Neural progenitor cell (in vitro differentiated cells): ENCODE results near the gene KANK2. TPM values are rescaled to one million over a fixed set of nuclear protein-coding genes. Genes with fewer than 3 reads are reported as not detected.

ENCODE experiments used
- DNase-seq: peaks from one replicate; pipeline ENCODE4 v3.0.0-alpha.2; 2016; ENCODE audit warnings: low spot score
- H2AFZ ChIP-seq: fragments of 200-600 bp; sonication (generic); replicated peaks from 2 replicates; pipeline ENCODE4 v1.6.1; 2016; ENCODE audit warnings: antibody characterized with exemption
- H3F3A ChIP-seq: fragments of 200-600 bp; sonication (generic); 2 replicates; pipeline ENCODE4 v1.6.1; 2016; ENCODE audit warnings: antibody characterized with exemption, low read depth
- H3K27ac ChIP-seq: fragments of 200-600 bp; sonication (generic); 2 replicates; pipeline ENCODE4 v1.5.1; 2016; ENCODE audit warnings: mild to moderate bottlenecking
- H3K27me3 ChIP-seq: fragments of 200-600 bp; sonication (generic); 2 replicates; pipeline ENCODE4 v1.6.1; 2016; ENCODE audit warnings: mild to moderate bottlenecking, moderate library complexity
- H3K36me3 ChIP-seq: fragments of 200-600 bp; sonication (generic); 2 replicates; pipeline ENCODE4 v1.5.1; 2016
- H3K4me1 ChIP-seq: fragments of 200-600 bp; sonication (generic); 2 replicates; pipeline ENCODE4 v1.6.1; 2016; ENCODE audit warnings: mixed run types
- H3K4me2 ChIP-seq: fragments of 200-600 bp; sonication (generic); 2 replicates; pipeline ENCODE4 v1.6.1; 2016
- H3K4me3 ChIP-seq: fragments of 200-600 bp; sonication (generic); 2 replicates; pipeline ENCODE4 v1.5.1; 2016
- H3K79me2 ChIP-seq: fragments of 200-600 bp; sonication (generic); 2 replicates; pipeline ENCODE4 v1.6.1; 2016; ENCODE audit warnings: low read depth
- H3K9ac ChIP-seq: fragments of 200-600 bp; sonication (generic); 2 replicates; pipeline ENCODE4 v1.6.1; 2016
- H3K9me3 ChIP-seq: fragments of 200-600 bp; sonication (generic); 2 replicates; pipeline ENCODE4 v1.5.1; 2016; ENCODE audit warnings: low read depth
- H4K20me1 ChIP-seq: fragments of 200-600 bp; sonication (generic); 2 replicates; pipeline ENCODE4 v1.6.1; 2016; ENCODE audit warnings: low read depth
- H3K27ac Mint-ChIP-seq: 3 replicates; pipeline ENCODE4 v1.8.0; 2021; ENCODE audit warnings: mixed read lengths
- H3K27me3 Mint-ChIP-seq: 2 replicates; pipeline ENCODE4 v1.8.0; 2022; ENCODE audit warnings: low read depth, mild to moderate bottlenecking, inconsistent platforms, moderate library complexity, mixed read lengths; ENCODE audit not compliant: insufficient read depth
- H3K36me3 Mint-ChIP-seq: 3 replicates; pipeline ENCODE4 v1.8.0; 2021; ENCODE audit warnings: mixed read lengths
- H3K4me1 Mint-ChIP-seq: 3 replicates; pipeline ENCODE4 v1.8.0; 2021; ENCODE audit warnings: mixed read lengths
- H3K4me3 Mint-ChIP-seq: 3 replicates; pipeline ENCODE4 v1.8.0; 2021; ENCODE audit warnings: mild to moderate bottlenecking, moderate library complexity, mixed read lengths
- H3K9me3 Mint-ChIP-seq: 3 replicates; pipeline ENCODE4 v1.8.0; 2020; ENCODE audit warnings: mixed read lengths
- EZH2 ChIP-seq: fragments of 200-600 bp; sonication (generic); IDR thresholded peaks from 2 replicates; pipeline ENCODE4 v1.6.1; 2017; ENCODE audit warnings: antibody characterized with exemption, mild to moderate bottlenecking, moderate library complexity
- EZH2phosphoT487 ChIP-seq: fragments of 200-600 bp; sonication (generic); IDR thresholded peaks from 2 replicates; pipeline ENCODE4 v1.6.1; 2017; ENCODE audit warnings: antibody characterized with exemption
- total RNA-seq: library from RNA; depleted of rRNA; stranded (reverse); fragments of >200 nt; gene quantifications from 2 replicates; pipeline ENCODE4 v1.2.3, GENCODE V29; 2015; ENCODE audit warnings: low replicate concordance
- TF ChIP-seq, protein P1 (sequence below): fragments of 200-600 bp; sonication (generic); IDR thresholded peaks from 2 replicates; pipeline ENCODE4 v1.5.1; 2017; ENCODE audit warnings: antibody characterized with exemption, mild to moderate bottlenecking

KANK2 gene
- total RNA-seq, 1 donor from 2014 or later, result 17.5 TPM

- Histone ChIP-seq H3K27me3 (no peaks in the 10 kb centered on the region), H3K4me1 (no peaks in the 10 kb centered on the region), H3K79me2 (no peaks in the 10 kb centered on the region), H3K27ac (no peak overlapping the region), H3K4me2 (no peak overlapping the region), H2AFZ (no peak overlapping the region), H3K9me3 (no peaks in the 10 kb centered on the region), H3K36me3 (no peaks in the 10 kb centered on the region), H3K9ac (no peak overlapping the region), H3K4me3 (no peak overlapping the region), H4K20me1 (no peaks in the 10 kb centered on the region), H3F3A (no peaks in the 10 kb centered on the region)
- Mint-ChIP-seq H3K9me3 (no peaks in the 10 kb centered on the region), H3K27ac (no peak overlapping the region), H3K4me3 (no peak overlapping the region), H3K27me3 (peaks cover 2% of the 10 kb centered on the region), H3K36me3 (no peaks in the 10 kb centered on the region), H3K4me1 (peaks cover 8% of the 10 kb centered on the region)
- no peak for DNase-seq
- TF ChIP-seq, protein P1, sequence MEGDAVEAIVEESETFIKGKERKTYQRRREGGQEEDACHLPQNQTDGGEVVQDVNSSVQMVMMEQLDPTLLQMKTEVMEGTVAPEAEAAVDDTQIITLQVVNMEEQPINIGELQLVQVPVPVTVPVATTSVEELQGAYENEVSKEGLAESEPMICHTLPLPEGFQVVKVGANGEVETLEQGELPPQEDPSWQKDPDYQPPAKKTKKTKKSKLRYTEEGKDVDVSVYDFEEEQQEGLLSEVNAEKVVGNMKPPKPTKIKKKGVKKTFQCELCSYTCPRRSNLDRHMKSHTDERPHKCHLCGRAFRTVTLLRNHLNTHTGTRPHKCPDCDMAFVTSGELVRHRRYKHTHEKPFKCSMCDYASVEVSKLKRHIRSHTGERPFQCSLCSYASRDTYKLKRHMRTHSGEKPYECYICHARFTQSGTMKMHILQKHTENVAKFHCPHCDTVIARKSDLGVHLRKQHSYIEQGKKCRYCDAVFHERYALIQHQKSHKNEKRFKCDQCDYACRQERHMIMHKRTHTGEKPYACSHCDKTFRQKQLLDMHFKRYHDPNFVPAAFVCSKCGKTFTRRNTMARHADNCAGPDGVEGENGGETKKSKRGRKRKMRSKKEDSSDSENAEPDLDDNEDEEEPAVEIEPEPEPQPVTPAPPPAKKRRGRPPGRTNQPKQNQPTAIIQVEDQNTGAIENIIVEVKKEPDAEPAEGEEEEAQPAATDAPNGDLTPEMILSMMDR, result no peak
- TF ChIP-seq EZH2phosphoT487 (no peak), EZH2 (no peak)
Observed at GRCh38 chr19:11233073-11233472, 35.7 kb upstream of the KANK2 start.

DNA sequence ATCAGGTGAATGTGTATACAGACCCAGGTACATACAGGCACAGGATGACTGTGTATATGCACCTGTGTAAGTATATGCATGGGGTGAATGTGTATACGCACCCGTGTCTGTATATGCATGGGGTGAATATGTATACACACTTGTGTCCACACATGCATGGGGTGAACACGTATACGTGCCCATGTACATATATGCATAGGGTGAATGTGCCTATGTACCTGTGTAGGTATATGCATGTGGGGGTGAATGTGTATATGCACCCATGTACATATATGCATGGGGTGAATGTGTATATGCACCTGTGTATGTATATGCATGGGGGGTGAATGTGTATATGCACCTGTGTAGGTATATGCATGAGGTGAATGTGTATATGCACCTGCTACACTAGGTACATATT is 35.2 kb upstream of the KANK2 start:
- H3K27me3 ChIP-seq, result no peaks in the 10 kb centered on the region
- H3K9ac ChIP-seq, result no peak overlapping the region
- no peak for DNase-seq
- no peaks in the 10 kb centered on the region for H3K36me3 ChIP-seq
- TF ChIP-seq, protein P1, result no peak
- TF ChIP-seq EZH2 (no peak), EZH2phosphoT487 (no peak)
- H3K4me1 Mint-ChIP-seq, result peaks cover 8% of the 10 kb centered on the region
- no peaks in the 10 kb centered on the region for H3K9me3 ChIP-seq
- H3K4me1 ChIP-seq, result no peaks in the 10 kb centered on the region
- H3K36me3 Mint-ChIP-seq, result no peaks in the 10 kb centered on the region
- H3K27ac ChIP-seq, result no peak overlapping the region
- no peak overlapping the region for H2AFZ ChIP-seq
- H3K27me3 Mint-ChIP-seq, result peaks cover 2% of the 10 kb centered on the region
- H3K4me3 Mint-ChIP-seq, result no peak overlapping the region
- no peak overlapping the region for H3K4me2 ChIP-seq
- H3K27ac Mint-ChIP-seq, result no peak overlapping the region
- H3K79me2 ChIP-seq, result no peaks in the 10 kb centered on the region
- H3K9me3 Mint-ChIP-seq, result no peaks in the 10 kb centered on the region
- H3F3A ChIP-seq, result peaks cover 2% of the 10 kb centered on the region
- no peaks in the 10 kb centered on the region for H4K20me1 ChIP-seq
- no peak overlapping the region for H3K4me3 ChIP-seq

GRCh38 chr19:11230621-11231386 is 33.5 kb upstream of the KANK2 start:
- H3K4me3 ChIP-seq, result no peak overlapping the region
- peaks cover 4% of the 10 kb centered on the region for H3K36me3 Mint-ChIP-seq
- peaks cover 2% of the 10 kb centered on the region for H3F3A ChIP-seq
- H3K27ac ChIP-seq, result no peak overlapping the region
- no peak overlapping the region for H2AFZ ChIP-seq
- H3K4me3 Mint-ChIP-seq, result no peak overlapping the region
- TF ChIP-seq EZH2phosphoT487 (no peak), EZH2 (no peak)
- TF ChIP-seq, protein P1, result no peak
- no peaks in the 10 kb centered on the region for H3K9me3 Mint-ChIP-seq
- H3K4me1 ChIP-seq, result no peaks in the 10 kb centered on the region
- peak overlapping the region; percentile 59 for H3K27ac Mint-ChIP-seq
- H3K27me3 ChIP-seq, result no peaks in the 10 kb centered on the region
- H3K27me3 Mint-ChIP-seq, result peaks cover 5% of the 10 kb centered on the region
- H3K9ac ChIP-seq, result no peak overlapping the region
- no peaks in the 10 kb centered on the region for H4K20me1 ChIP-seq
- no peak for DNase-seq
- H3K4me2 ChIP-seq, result no peak overlapping the region
- H3K4me1 Mint-ChIP-seq, result peaks cover 3% of the 10 kb centered on the region
- no peaks in the 10 kb centered on the region for H3K36me3 ChIP-seq
- no peaks in the 10 kb centered on the region for H3K79me2 ChIP-seq
- no peaks in the 10 kb centered on the region for H3K9me3 ChIP-seq
